ENCODE data around the gene STT3B. TPM values are rescaled to one million over a fixed set of nuclear protein-coding genes. Genes with fewer than 3 reads are reported as not detected.

The STT3B gene
- total and polyA plus RNA-seq, 2 of the 13 experiments (the other 11 are each of a cell fraction or from before 2014, with no cell fraction given) = 85.0 to 205 TPM

GRCh38 chr3:31592764-31593163 lies 60.0 kb downstream of the STT3B start (continued):
- TF ChIP-seq MLX (CRISPR knock-in tag; IDR thresholded peaks at IDR 0.05) (0 out of 2 replicates have a peak, but pooled peaks have one; percentile 17), SRSF4 (IDR thresholded peaks at IDR 0.05; ENCODE audit: low read depth, low read length, poor library complexity, severe bottlenecking) (no peak), SMC3 (IDR thresholded peaks at IDR 0.05; ENCODE audit: low read length) (no peak), IRX3 (CRISPR knock-in tag; IDR thresholded peaks at IDR 0.05; ENCODE audit: borderline replicate concordance, low read depth) (no peak), ARID5B (CRISPR knock-in tag; IDR thresholded peaks at IDR 0.05) (peak; percentile 85), TMF1 (CRISPR knock-in tag; IDR thresholded peaks at IDR 0.05; ENCODE audit: low read depth) (no peak), MAF1 (CRISPR knock-in tag; IDR thresholded peaks at IDR 0.05; ENCODE audit: borderline replicate concordance) (no peak), NKX3-1 (CRISPR knock-in tag; IDR thresholded peaks at IDR 0.05) (no peak), ZNF138 (CRISPR knock-in tag; IDR thresholded peaks at IDR 0.05; ENCODE audit: low read depth) (no peak), ZNF407 (CRISPR knock-in tag; IDR thresholded peaks at IDR 0.05; ENCODE audit: not compliant biosample characterization) (no peak), MED1 (CRISPR knock-in tag; IDR thresholded peaks at IDR 0.05) (0 out of 2 replicates have a peak, but pooled peaks have one; percentile 40), FOXP1 (IDR thresholded peaks at IDR 0.05) (no peak), FOXP1 (CRISPR knock-in tag; IDR thresholded peaks at IDR 0.05) (peak; percentile 28; the same call in 1 of the 2 replicates), ZGPAT (CRISPR knock-in tag; IDR thresholded peaks at IDR 0.05) (peak; percentile 56), MTF2 (CRISPR knock-in tag; IDR thresholded peaks at IDR 0.05; ENCODE audit: borderline replicate concordance) (no peak), ZNF577 (CRISPR knock-in tag; IDR thresholded peaks at IDR 0.05; ENCODE audit: borderline replicate concordance, low read depth) (no peak)
